CD4-positive, alpha-beta T cell treated with Interleukin-15 for 1 hour (primary cell): ENCODE measurements around the gene MARCHF3.
"Not testable (repeated sequence)": the region's sequence is repeated elsewhere in the genome, so short reads cannot be mapped to it uniquely, and the experiment has no call there.

ENCODE experiments used
- DNase-seq: peaks from one replicate; pipeline ENCODE4 v3.0.0-alpha.2; 2020

The MARCHF3 gene

GRCh38 chr5:127011153-127011552 lies 19.2 kb downstream of the MARCHF3 start:
- no peak for DNase-seq

- no peak for DNase-seq
Observed at GRCh38 chr5:127010362-127010761, 20.0 kb downstream of the MARCHF3 start.

- DNase-seq = no peak
Observed at GRCh38 chr5:127009784-127010183, 20.6 kb downstream of the MARCHF3 start.

GRCh38 chr5:127008300-127008975 lies 21.9 kb downstream of the MARCHF3 start:
- no peak for DNase-seq

GRCh38 chr5:127007522-127007921 lies 22.8 kb downstream of the MARCHF3 start:
- no peak for DNase-seq

- DNase-seq = no peak
Observed at GRCh38 chr5:127006744-127007143, 23.6 kb downstream of the MARCHF3 start.

- DNase-seq = not testable (repeated sequence)
Observed at GRCh38 chr5:127005282-127005681, 25.1 kb downstream of the MARCHF3 start.

- DNase-seq = no peak
Observed at GRCh38 chr5:127004721-127005120, 25.6 kb downstream of the MARCHF3 start.

DNA sequence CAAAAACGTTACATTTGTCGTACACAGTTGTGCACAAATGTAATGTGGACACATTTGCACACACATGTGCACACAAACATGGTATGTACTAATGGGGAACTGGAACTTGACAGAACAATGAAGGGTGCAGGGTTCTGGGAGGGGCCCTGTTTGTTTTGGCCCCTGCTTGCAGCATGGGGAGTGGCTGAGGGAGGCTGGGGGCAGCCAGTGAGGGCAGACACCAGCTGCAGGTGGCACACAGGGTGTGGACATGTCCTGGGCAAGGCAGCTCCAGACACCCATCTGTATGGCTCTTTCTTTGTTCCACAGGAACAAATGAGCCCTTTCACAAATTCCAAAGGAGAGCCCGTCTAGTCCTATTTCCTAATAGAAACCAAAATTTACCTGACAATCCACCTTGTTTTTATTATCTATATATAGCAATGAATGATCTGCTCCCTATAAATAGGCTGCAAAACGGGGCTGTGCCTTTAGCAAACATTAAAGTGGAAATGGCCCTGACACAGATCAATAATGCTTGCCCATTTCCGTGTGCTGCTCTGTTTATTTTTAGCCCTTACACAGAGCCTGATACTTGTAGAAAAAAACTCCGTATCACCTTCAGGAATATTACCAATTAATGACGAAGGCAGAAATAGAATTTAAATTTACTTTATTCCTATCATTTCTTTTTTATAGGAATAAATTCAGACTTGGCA lies 26.4 kb downstream of the MARCHF3 start:
- DNase-seq = no peak

DNA sequence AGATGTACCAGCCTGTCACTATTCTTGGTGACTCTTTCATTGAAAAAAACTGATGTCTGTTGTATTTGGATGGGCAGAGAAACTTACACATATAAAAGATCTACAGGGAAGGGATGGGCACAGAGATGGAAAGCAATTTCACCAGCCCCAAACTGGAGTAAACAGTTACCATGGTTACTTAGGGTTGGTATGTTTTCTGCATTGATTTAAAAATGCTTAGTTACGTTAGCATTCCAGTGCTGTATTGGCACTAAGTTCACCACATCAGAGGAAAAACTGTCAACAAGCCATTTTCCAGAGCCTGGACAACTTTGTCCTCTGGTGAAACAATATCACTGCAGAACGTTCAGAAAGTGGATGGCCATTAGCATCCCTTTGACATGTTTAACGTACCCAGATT lies 28.0 kb downstream of the MARCHF3 start:
- DNase-seq = no peak

- DNase-seq = no peak
Observed at GRCh38 chr5:127001621-127002296, 28.6 kb downstream of the MARCHF3 start.

- DNase-seq = no peak
Observed at GRCh38 chr5:126998895-126999570, 31.3 kb downstream of the MARCHF3 start.

GRCh38 chr5:126998201-126998631 lies 32.1 kb downstream of the MARCHF3 start:
- no peak for DNase-seq

DNA sequence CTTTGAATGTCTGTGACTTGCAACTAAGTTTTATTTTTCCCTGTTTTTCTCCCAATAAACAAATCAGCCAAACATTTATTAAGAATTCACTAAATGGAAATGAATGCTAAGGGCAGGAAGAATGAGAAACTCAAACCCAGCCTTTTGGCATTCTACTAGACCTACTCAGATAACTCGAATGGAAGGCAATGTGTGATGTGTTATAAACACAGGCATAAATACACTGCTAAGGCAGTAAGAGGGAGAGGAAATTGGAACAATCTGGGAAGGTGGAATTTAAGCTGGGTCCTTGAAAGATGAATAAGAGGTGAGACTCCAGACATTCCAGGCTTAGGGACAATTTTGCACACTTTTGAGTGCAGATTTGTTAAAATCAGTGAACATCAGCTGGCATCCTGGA lies 34.7 kb downstream of the MARCHF3 start:
- DNase-seq = no peak

GRCh38 chr5:126995039-126995438 lies 35.3 kb downstream of the MARCHF3 start:
- no peak for DNase-seq

GRCh38 chr5:126994485-126994884 lies 35.9 kb downstream of the MARCHF3 start:
- no peak for DNase-seq

GRCh38 chr5:126988021-126988569 lies 42.3 kb downstream of the MARCHF3 start:
- DNase-seq = peak; percentile 54

- no peak for DNase-seq
Observed at GRCh38 chr5:126987271-126987899, 43.0 kb downstream of the MARCHF3 start.

DNA sequence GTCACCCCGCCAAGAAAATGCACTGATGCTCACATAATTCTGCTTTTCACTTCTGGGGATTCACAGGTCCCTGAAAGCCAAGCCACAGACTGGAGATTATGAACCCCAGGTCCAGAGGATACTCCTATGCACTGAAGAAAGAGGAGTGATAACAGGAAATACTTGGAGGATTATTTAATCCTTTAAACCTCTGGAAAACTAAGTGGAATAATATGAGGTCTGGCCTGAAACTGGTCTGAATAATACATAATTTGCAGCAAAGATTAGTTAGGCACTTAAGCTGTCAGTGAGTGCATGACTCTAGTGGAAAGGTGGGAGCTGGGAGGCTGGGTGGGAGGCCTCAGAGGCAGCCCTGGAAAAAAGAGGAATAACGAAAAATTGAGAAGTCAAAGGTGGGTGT lies 45.7 kb downstream of the MARCHF3 start:
- no peak for DNase-seq

GRCh38 chr5:126983874-126984266 lies 46.5 kb downstream of the MARCHF3 start:
- no peak for DNase-seq

DNA sequence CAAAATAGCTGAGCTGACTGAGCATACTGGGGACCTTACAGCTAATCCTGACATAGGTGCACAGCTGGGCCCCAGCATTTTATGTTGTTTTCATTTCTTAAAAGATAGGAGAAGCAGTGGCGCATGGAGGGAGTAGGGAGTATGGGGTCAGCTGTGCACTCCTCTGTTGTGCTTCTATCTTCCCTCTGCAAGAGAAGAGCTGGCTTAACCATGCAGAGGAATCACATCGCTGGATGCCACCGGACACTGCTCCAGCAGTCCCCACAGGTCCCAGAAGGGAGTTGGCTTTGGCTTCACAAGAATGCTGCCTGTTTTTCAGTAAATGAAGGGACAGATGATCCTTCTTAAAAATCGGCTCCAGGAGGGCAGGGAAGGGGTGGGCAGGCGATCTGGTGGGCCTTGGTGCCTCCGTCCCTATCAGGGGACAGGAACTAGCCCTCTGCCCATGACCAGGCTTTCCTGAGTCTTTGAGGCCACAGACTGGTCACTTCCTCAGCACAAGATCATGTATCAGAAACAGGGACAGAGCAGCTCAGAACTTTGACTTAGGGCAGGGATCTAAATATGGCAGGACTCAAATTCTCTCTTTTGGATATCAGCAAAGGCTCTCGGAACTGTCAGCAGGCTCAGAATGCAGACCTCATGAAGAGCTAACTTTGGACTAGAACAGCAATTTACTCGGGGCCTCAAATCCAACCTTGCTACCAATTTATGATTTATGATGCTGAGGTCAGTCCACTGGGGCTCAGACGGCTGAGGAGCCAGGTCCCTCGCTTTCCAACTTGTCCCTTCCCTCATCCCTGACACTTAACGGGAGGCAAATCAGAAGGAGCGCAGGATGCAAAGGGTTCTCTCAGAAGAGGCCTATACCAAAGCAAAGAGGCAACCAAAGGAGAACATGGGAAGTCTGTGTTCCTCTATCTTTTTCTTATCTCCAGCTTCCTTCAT lies 47.2 kb downstream of the MARCHF3 start:
- DNase-seq = no peak
